GM12873 (cell line): ENCODE measurements around the gene TSC2.

ENCODE experiments used
- TF ChIP-seq, protein P1 (sequence below): IDR thresholded peaks from 2 replicates; pipeline ENCODE4 v1.5.1; 2012; ENCODE audit warnings: low read depth, mild to moderate bottlenecking, moderate library complexity, low read length, control low read depth; ENCODE audit not compliant: insufficient read depth; ENCODE audit errors: missing control alignments

Gene TSC2

DNA sequence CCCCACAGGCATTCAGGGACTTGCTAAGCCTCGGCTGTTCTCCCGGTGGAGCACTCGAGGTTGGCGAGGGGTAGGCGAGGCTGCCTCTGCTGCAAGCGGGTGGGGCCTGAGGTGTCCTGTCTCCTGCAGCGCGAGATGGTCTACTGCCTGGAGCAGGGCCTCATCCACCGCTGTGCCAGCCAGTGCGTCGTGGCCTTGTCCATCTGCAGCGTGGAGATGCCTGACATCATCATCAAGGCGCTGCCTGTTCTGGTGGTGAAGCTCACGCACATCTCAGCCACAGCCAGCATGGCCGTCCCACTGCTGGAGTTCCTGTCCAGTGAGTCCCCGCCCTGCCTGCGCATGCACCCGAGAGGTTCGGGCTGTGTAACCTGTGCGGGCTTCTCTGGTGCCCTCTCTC is 26.3 kb downstream of the TSC2 start:
- TF ChIP-seq, protein P1, sequence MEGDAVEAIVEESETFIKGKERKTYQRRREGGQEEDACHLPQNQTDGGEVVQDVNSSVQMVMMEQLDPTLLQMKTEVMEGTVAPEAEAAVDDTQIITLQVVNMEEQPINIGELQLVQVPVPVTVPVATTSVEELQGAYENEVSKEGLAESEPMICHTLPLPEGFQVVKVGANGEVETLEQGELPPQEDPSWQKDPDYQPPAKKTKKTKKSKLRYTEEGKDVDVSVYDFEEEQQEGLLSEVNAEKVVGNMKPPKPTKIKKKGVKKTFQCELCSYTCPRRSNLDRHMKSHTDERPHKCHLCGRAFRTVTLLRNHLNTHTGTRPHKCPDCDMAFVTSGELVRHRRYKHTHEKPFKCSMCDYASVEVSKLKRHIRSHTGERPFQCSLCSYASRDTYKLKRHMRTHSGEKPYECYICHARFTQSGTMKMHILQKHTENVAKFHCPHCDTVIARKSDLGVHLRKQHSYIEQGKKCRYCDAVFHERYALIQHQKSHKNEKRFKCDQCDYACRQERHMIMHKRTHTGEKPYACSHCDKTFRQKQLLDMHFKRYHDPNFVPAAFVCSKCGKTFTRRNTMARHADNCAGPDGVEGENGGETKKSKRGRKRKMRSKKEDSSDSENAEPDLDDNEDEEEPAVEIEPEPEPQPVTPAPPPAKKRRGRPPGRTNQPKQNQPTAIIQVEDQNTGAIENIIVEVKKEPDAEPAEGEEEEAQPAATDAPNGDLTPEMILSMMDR: no peak

- TF ChIP-seq, protein P1: no peak
Observed at GRCh38 chr16:2075631-2076030, 27.8 kb downstream of the TSC2 start.

DNA sequence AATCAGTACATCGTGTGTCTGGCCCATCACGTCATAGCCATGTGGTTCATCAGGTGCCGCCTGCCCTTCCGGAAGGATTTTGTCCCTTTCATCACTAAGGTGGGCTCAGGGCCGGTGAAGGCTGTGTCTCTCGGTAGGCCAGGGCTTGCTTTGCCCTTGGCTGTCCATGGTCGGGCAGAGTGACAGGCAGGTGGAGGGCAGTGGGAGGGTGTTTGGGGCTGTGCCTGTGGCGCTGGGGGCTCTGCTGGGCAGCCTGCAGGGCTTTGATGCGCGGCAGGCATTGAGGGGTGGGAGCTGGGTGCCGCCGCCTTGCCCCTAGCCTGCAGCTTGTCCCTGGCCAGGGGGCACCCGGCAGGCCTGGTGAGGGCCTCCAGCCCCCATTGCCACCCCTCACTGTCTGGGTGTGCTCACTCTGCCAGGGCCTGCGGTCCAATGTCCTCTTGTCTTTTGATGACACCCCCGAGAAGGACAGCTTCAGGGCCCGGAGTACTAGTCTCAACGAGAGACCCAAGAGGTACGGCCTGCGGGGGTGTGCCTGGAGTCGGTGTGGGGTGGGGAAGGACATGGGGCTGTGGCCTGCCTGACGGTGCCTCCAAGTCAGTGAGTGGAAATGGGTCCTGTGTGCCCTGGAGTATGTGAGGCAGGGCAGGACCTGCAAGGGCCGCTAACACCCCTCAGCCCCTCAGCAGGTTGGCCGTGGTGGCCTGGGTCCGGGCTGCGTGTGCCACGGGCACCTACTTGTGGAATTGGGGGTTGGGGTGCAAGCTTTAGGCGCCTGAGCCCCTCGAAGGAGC is 28.5 kb downstream of the TSC2 start:
- TF ChIP-seq, protein P1: no peak

- TF ChIP-seq, protein P1: no peak
Observed at GRCh38 chr16:2077016-2077415, 29.2 kb downstream of the TSC2 start.

DNA sequence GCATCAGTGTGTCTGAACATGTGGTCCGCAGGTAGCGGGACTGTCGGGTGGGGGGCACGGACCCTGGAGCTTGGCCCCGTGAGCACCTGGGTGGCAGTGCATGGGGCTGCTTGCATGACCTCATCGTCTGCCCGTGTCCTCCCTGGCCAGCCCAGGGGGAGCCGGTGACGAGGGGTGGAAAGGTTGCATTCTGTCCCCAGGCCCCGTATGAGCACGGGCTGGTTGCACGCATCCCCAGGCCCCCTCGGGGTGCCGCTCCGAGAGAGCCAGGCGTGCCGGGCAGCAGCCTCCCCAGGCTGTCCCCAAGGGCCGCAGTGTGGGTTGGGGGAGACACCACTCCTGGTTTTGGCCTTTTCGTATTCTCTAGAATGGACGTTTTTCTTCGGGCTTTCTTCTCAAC is 29.9 kb downstream of the TSC2 start:
- TF ChIP-seq, protein P1: no peak

DNA sequence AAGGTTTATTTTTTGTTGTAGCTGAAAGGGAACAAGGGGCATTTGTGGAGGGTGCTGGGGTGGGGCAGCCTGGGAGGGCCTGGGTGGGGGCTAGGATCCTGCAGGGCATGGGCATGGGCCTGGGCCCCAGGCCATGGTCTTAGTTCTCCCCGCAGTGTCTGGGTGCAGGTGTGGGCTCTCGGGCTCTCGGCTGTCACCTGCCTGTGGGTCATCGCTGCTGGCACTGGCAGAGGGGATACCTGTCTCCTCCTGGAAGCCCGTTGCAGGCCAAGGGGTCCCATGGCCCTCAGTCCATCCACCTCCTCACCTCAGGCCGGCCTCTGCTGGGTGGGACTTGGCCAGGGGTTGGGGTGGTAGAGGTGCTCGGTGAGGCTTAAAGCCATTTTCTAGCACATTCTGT is 30.3 kb downstream of the TSC2 start:
- TF ChIP-seq, protein P1: no peak

DNA sequence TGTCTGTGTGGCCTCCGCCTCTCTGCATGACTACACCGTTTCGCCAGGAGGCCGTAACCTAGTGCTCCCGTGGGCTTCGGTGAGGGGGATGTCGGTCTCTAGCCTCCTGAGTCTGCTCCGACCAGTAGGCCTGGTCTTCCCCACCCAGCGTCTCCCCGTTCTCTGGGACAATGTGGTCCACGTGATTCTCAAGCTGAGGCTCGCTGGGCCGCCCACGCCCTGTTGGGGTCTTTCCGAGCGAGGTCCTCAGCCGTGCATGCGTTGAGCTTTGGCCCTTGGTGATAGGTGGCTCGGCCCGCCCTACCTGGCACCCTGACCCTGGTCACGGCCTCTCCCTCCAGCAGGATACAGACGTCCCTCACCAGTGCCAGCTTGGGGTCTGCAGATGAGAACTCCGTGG is 30.9 kb downstream of the TSC2 start:
- TF ChIP-seq, protein P1: no peak
